CD4-positive, alpha-beta T cell treated with Interleukin-6 for 4 hours (primary cell): Measurements from ENCODE around the gene ARHGAP24.
"Not testable (repeated sequence)": the region's sequence is repeated elsewhere in the genome, so short reads cannot be mapped to it uniquely, and the experiment has no call there.

Source experiments
- DNase-seq: peaks from one replicate; pipeline ENCODE4 v3.0.0-alpha.2; 2020; ENCODE audit warnings: mixed read lengths

ARHGAP24 gene

DNA sequence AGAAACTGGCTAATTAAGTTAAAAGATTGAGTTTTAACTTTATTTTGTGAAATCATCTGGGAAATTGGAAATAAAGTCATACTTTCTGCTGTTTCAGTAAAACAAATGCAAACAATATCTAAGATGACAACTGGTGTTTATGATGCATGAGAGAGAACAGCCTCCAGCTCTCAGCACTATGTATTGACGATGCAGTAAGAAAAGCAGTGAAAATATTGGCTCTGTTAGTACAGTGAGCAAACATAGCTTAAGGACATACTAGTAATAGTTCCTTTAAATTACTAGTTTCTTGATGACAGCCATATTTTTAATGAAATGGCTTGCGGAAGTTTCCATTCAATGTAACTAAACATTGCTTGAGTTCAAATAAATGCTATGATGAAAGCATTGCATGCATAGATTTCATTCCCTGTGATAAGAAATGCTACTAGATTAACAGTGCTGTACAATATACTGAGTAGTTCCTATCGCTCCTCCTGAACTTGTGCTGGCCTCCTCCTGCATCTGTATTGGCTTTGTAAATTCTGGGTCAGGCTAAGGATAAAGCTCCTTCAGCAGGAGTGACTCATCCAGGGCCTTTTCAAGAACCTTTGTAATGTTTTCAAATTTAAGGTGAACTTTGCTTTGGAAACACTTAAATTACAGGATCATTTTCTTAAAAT lies 11.6 kb downstream of the ARHGAP24 start:
- DNase-seq, result no peak

DNA sequence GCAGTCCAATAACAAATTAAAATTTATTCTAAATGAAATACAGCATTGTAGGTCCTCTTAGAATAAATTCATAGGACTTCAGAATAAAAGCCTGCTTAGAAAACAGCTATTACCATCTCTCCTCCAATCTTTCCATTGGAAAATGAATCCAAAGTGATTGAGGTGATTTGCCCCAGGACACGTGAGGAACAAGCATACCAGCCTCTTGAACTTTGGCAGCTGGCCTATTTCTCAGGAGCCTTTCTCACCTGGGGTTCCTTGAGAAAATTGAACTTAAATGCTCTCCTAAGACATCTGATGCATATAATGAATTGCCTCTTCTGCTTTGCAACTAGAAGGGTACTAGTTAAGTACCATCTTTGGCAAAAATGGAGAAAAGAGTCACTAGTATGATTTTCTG lies 13.5 kb downstream of the ARHGAP24 start:
- no peak for DNase-seq

DNA sequence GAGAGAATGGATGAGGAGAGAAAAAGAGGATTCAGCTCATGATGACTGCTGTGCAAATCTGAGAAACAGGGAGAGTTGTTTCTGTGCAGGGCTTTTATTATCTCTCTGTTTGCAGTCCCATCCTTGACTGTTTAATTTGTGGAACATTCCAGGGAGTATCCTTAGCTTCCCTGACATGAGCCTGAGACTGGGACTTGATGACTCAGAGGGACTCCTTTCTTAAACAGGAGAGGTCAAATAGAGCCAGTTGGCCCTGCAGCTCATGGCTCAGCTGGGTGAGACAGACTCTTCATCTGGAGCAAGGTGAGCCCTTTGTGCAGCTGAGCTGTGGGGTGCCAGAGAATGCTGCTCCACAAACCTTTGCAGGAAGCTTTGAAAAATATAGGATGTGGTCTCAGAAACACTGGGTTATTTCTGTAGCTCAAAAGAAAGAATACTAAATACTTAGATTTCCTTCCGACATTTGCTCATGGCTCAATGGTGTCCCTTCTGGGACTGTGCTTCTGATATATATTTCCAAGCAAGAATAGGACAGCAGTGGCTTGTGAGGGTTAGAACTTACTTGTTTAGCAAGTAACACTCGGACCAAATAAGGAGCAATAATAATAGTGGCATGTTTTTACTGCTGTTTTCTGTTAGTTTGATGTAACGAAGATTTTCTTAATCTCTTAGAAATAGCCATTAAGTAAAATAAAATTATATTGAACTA lies 14.5 kb downstream of the ARHGAP24 start:
- no peak for DNase-seq

DNA sequence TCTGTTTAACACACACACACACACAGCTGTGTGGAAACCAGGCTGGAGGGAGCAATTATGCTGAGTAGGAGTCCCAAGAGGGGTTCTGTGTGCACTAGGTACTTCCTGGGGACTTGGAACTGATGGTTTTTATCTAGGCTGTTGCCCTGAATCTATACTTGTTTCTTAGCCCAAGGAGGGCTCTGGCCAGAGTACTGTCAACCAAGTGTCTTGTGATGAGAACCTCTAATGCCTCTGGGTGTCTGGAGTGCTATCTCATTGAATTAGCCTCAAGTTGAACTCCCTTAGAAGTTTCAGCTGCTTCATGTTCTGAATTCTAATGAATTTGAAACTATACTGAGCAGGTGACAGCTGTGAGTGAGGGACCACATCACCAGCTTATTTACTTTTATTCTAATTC lies 16.6 kb downstream of the ARHGAP24 start:
- no peak for DNase-seq

DNA sequence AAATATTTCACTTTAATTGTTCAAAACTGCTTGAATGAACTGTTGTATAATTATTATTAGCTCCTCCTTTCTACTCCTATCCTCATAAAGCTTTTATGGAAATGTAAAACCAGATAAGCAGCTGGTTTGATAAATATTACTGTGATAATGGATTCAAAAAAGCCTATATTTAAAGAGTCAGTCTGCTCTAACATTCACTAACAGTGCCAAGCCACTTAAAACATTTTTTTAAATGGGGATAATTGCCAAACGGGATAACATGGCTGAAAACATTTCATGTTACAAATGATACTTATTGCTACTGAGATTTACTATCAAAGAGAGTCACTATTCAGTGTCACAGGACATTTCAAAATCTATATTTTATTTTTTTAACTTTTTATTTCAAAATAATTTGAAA lies 17.4 kb downstream of the ARHGAP24 start:
- DNase-seq, result no peak

DNA sequence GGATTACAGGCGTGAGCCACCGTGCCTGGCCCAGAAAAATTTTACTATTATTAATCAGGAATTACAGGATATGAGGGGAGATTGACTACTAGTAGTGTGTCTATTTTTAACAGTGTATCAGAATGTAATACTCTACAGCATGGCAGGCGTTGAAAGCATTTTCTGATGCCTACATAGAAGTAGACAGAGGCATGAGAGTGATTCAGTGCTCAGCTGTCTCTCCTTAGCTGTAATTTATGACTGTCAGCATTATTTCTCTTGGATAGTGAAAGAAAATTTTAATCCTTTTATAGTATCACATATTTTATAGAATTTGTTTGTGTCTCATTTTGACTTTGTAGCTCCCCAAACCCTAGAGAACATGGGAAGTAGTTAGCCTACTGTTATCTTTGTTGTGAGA lies 20.7 kb downstream of the ARHGAP24 start:
- DNase-seq, result no peak

DNA sequence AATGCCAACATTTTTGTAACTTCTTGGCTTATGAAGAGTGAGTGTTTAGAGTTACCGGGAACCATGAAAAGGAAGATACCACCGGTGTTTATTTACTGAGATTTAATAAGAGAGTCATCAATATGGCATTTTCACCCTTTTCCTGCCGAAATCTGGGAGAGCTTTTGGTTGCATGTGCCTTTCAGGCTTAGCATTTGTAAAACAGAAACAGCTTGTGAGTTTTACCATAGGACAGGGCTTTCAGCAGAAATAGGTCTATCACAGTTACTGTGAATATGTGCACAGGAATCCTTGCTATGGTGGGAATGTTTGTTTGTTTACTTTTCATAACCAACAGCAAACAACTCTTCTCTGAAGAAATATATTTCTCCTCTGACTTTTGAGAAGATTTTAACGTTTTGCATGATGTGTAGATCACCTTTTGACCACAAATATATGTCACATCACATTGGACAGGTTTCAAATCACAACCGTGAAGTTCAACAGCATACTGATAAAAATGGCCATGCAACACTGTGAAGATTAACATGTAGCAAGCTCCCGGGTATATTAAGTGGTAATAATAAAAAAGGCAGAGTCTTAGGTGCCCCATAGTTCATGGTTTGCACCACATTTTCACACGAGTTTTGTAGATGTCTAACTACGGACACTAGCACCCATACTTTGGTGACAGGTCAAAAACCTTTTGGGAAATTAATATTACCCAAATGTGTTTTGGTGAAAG lies 21.3 kb downstream of the ARHGAP24 start:
- DNase-seq, result no peak

DNA sequence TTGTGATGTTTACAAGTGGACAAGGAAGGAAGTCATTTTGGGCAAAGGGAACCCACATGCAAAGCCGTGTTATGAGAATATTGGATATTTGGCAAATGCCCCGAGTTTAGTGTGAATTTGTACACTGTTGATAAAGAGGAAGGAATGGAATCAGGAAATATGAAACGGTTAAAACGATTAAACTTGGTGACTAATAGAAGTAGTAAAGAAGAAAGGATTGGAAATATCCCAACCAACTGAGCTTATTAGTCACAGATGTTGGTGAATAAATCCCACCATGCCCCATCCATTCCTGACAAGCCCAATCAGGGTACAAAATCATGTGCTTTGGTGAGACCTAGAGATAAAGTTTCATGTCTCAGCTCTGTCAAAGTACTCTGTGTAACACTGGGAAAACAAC lies 22.0 kb downstream of the ARHGAP24 start:
- DNase-seq, result no peak

DNA sequence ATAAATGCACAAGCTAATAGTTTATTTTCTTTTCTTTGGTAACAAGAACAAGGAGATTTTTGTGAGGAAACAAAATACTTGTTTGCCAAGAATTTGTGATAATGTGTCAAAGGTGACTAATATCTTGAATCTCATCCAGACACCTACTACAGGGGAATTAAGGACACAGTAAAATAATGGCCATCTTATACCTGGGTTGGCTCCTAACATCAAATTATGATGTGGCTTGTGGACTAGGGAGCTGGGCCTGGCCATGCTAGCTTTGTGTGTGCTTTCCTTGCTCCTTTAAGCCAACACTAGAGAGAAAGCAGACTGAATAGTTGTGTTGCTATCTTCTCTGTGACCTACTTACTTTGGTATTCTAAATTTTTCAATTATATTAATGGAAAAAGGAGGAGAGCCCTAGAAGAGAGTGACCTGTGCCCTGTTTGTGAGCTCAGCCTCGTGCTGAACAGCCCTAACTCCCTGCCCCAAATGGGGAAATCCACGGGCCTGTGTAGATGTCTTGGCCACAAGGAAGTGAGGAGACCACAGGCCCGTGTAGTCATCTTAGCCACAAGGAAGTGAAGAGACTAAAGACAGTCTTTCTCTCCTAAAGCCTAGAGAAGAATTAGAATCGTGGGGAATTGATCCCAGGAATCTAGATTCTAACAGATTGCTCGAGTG lies 23.3 kb downstream of the ARHGAP24 start:
- no peak for DNase-seq

DNA sequence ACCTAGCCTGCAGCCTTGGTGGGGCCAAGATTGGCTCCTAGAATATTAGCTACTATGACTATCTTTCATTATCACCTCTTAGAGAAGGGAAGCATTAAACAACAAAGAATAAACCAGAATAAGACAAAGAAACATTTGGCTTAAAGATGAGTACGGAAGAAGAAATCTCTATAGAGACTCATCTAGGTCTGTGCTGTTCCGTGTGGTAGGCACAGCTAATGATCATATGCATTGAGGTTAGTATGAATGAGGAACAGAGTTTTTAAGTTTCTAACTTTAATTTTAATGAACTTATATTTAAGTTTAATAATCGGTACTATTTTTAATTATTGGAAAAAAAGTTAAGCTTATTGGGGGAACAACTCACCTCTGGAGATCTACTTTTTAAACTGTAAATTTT lies 24.6 kb downstream of the ARHGAP24 start:
- DNase-seq, result no peak

DNA sequence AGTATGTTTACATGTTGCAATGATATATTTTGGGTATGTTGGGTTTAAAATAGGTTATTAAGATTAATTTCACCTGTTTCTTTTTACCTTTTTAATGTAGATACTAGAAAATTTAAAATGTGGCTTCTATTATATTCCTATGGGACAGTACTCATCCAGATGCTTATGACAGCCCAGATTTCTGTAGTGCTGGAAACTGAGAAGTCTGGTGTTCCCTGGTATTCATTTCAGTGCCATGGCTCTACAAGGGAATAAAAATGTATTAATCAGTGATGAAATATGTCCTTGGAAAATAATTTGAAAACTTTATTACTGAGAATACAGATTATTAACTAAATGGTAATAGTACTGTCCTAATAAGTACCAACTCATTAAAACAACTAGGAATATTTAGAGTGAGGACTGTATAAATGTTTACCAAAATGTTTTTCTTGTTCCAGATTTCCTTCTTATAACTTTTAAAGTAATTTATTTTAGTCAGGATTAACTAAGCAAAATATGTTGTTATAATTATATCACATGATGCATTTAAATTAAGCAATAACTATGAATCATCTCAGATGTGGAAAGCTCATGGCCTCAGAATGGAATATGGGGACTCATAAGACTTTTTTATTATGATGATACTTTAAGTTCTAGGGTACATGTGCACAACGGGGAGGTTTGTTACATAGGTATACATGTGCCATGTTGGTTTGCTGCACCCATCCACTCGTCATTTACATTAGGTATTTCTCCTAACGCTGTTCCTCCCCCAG lies 25.3 kb downstream of the ARHGAP24 start:
- DNase-seq, result no peak

DNA sequence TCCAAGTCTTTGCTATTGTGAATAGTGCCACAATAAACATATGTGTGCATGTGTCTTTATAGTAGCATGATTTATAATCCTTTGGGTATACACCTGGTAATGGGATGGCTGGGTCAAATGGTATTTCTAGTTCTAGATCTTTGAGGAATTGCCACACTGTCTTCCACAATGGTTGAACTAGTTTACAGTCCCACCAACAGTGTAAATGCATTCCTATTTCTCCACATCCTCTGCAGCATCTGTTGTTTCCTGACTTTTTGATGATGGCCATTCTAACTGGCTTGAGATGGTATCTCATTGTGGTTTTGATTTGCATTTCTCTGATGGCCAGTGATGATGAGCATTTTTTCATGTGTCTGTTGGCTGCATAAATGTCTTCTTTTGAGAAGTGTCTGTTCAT lies 26.2 kb downstream of the ARHGAP24 start:
- DNase-seq, result not testable (repeated sequence)

DNA sequence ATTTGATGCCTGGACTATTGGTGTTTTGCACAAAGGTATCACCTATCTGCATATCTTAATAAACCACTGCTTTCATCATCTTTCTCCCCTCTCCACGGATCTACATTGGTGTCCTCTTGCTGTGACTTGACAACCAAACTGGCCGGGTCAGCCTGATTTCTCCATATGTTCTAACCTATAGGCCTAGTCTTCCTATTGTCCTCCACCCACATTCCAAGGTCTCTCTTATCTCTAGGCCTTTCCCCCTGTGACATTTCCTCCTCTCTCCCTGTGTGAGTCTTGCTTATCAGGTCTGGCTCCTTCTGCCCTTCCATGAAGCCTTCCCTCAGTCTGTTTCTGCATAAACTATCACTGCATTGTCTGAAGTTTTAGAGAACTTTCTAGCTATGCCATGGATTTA lies 33.7 kb downstream of the ARHGAP24 start:
- DNase-seq, result no peak

DNA sequence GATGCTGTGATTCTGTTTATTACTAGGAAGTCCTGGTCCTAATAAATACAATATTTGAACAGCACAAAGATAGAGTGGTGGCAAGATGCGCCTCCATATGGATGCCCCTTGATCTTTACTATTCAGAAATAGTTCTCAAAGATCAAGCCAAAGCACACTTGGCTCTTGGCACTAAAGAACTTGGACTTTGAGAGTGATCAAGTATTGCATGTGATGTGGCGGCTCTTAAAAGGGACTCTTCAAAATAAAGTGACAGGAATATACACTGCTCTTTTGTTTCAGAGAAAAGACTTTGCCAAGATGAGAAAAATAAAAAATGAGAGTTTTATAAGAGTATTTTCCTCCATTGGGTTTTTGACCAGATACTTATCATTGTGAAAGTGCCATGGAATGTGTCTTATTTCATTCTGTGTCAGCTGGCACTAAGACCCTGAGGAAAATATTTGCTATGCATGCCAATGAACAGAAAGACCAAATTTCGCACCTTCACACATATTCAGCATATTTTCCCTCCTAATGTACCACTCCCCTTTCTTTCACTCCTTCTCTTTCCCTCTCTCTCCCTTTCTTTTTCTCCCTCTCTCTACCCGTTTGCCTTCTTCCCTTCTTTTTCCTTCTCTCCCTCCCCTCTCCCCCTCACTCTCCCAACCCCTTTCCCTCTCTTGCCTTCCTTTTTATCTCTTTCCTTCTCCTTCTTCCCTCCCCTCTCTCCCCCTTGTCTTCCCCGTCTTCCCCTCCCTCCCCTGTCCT lies 35.1 kb downstream of the ARHGAP24 start:
- DNase-seq, result no peak

DNA sequence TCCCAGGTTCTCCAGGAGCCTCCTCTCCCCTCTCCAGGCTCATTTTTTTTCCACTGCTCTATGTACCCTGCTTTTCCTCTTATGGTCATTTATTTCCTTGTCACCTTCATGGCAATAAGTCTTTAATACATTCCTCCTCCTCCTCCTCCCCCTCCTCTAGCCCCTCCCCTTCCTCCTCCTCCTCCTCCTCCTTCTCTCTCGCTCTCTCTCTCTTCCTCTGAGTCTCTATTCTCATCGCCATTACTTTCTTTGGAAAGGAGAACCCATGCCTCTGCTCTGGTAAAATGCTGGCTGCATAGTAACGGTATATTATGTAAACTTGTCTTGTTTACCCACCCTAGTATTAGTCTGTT lies 35.7 kb downstream of the ARHGAP24 start:
- DNase-seq, result no peak

DNA sequence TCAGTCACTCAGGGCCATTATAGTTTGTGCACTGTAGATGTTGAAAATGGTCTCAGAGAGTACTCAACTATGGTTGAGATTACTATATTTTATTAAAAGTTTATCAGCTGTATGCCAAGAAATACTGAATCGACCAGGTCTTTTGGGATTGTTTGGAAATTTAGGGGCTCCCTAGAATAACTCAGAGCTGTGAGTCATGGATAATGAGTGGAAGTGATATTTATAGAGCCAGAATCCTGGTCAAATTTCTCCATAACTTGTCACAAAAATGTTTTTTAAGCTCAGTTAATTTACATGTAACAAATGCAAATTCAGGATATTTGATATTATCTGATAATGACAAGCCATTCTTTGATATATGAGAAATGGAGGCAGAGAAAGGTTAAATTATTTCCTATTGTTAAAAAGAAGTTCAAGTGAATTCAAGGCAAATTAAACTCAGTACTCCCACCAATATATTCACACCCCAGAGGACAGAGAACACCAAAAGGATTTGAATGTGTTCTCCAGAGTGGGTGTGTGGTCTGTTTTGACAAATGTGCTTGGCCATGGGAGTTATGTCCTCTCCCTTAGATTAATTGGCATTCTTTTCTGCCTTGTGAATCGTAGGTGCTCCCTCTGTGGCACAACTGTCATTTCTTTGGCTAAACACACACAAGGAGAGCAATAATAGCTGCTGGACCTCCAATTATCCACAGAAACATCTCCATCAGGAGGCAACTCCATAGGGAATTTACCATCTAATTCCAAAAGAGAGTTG lies 37.7 kb downstream of the ARHGAP24 start:
- DNase-seq, result no peak

DNA sequence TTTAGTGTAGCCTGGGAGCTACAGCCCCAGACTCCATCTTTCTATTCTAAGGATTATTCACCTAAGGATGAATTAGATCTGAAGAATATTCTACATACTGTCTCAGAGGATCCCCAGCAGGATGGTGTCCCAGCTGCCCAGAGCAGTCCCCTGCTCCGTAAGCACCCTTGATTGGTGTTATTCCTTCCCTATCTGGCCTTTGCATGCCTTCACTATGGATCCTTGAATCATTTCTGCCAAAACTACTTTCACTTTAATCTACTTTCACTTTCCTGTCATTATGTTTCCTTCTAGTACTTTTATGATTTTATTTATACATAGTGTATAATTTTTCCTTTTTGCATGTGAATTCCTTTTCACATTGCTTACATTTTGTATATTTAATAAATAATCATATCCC lies 39.2 kb downstream of the ARHGAP24 start:
- no peak for DNase-seq

DNA sequence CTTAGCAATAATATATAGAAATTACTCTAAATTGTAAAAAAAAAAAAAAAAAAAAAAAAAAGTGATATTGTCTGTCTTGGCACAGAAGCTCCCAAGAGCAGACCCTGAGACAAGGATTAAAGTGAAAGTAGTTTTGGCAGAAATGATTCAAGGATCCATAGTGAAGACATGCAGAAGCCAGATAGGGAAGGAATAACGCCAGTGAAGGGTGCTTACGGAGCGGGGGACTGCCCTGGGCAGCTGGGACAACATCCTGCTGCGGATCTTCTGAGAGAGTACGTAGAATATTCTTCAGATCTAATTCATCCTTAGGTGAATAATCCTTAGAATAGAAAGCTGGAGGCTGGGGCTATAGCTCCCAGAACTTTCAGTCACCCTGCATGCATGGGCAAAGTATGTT lies 39.8 kb downstream of the ARHGAP24 start:
- DNase-seq, result no peak

DNA sequence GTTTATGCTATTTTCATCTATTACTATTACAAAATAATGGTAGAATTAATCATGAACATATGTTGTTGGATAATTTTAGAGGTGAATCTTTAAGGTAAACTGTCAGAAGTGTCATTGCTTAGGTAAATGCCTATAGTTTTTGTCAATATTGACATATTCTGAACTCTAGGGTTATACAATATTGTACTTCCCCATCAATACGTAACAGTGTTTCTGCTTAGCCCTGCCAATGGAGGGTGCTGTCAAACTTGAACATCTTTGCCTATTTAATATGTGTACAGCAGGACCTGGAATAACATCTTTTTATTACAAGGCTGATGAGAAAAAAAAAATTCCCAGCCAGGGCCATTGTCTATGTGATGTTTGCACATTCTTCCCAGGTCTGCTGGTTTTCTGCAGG lies 40.8 kb downstream of the ARHGAP24 start:
- DNase-seq, result no peak

DNA sequence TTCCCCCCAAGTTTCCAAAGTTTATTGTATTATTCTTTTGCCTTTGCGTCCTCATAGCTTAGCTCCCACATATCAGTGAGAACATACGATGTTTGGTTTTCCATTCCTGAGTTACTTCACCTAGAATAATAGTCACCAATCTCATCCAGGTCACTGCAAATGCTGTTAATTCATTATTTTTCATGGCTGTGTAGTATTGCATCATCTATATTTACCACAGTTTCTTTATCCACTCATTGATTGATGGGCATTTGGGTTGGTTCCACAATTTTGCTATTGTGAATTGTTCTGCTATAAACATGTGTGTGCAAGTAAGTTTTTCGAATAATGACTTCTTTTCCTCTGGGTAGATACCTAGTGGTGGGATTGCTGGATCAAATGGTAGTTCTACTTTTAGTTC lies 43.6 kb downstream of the ARHGAP24 start:
- DNase-seq, result not testable (repeated sequence)
